Measurements from ENCODE around the gene MMP13.
"Not testable (repeated sequence)": the region's sequence is repeated elsewhere in the genome, so short reads cannot be mapped to it uniquely, and the experiment has no call there.

The MMP13 gene

GRCh38 chr11:102955624-102956023 is at the start of gene MMP13:
MMP13 (minus strand) TSS chr11:102955732; CDS start chr11:102955705, 27 bp downstream.
- DNase-seq: no peak

DNA sequence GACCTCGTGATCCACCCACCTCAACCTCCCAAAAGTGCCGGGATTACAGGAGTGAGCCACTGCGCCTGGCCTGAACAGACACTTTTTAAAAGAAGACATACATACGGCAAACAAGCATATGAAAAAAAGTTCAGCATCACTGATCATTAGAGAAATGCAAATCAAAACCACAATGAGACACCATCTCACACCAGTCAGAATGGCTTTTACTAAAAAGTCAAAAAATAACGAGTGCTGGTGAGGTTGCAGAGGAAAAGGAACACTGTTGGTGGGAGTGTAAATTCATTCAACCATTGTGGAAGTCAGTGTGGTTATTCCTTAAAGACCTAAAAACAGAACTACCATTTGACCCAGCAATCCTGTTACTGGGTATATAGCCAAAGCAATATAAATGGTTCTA is 48.7 kb upstream of the MMP13 start:
- DNase-seq: not testable (repeated sequence)

DNA sequence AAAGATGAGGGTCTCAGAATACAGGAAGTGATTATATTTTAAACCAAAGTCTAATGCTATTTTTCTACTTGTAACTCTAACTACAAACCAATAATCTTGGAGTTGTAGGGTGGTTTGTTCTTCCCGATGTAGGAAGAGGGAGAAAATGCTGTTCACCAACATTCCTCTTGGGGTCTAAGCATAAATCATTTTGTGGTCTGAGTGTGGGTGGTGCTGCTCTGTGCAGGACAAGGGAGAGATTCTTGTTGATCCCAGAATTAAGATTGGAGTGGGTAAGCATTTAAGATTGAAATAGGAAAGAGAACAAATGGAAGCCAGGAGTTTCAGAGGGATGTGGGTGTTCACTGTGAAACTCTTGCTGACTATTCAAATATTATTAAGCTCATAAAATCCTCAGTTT is 38.6 kb upstream of the MMP13 start:
- DNase-seq: no peak

- no peak for DNase-seq
Observed at GRCh38 chr11:102991776-102992175, 36.2 kb upstream of the MMP13 start.

GRCh38 chr11:102990145-102990544 is 34.6 kb upstream of the MMP13 start:
- no peak for DNase-seq

GRCh38 chr11:102989379-102990047 is 34.0 kb upstream of the MMP13 start:
- DNase-seq: no peak

- DNase-seq: no peak
Observed at GRCh38 chr11:102986815-102987214, 31.3 kb upstream of the MMP13 start.

DNA sequence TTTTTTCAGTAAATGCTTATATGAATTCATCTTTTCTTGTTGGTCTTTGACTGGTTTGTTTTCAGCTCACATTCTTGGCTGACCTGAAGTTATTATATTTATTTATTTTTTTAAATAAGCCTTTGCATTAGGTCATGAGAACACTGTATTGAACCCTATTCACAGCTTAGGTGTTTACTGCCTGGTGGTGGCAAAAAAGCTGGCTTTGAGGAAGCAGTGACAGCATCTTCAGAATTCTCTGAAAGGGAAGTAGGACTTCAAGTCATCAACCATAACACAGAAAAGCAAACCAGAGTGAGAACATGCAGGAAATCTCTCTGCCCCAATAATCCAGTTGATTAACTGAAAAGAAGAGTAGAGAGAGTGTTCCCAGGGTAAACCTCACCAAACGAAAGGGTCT is 30.3 kb upstream of the MMP13 start:
- DNase-seq: no peak

DNA sequence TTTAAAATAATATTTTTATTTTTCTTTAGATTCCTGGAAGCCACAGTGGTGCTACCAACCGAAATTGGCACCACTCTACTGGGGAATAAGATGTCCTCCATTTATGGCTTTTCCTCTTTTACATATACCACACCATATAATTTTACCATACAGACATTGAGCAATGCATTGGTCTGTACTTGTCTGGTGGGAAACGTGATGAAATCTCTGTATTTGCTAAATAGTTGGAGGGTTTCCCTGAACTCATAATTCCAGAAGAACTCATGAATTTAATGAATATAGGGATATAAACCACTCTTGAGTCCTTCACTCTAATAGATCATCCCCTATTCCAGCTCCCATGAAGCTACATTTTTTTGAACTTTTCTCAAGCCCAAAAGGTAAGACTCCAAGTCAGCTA is 28.0 kb upstream of the MMP13 start:
- DNase-seq: no peak

- no peak for DNase-seq
Observed at GRCh38 chr11:102981324-102981910, 25.9 kb upstream of the MMP13 start.

DNA sequence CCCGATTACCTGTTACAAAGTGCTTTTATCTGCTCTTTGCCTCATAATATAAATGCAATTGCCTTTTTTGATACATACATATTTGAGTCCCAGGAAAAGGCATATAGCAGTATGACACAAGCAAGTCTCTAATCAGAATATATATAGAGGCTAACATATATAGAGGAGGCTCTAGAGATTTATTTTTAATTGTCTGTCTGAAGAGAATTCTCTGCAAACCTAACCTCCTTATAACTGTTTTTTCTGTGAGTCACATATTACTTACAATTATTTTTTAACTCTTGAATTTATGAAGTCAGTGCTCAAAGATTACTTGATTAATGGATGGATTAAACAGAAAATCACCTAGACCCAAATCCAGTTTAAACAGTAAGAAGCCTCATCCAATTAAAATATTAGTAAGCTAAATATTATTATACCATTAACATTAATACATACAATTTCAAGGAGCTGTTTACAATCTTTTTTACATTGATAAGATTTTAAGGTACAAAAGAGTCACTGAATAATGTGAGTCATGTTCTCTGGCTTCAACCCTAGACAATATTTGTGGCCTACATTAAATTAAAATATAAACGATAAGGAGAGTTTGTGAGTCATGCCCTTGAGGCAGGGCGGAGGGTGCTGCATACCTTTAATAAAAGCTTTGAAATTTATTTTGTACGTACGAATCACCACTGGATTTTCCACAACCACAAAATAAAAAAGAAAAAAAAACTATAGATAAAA is 19.2 kb upstream of the MMP13 start:
- DNase-seq: no peak

- DNase-seq: not testable (repeated sequence)
Observed at GRCh38 chr11:102973698-102974097, 18.2 kb upstream of the MMP13 start.

DNA sequence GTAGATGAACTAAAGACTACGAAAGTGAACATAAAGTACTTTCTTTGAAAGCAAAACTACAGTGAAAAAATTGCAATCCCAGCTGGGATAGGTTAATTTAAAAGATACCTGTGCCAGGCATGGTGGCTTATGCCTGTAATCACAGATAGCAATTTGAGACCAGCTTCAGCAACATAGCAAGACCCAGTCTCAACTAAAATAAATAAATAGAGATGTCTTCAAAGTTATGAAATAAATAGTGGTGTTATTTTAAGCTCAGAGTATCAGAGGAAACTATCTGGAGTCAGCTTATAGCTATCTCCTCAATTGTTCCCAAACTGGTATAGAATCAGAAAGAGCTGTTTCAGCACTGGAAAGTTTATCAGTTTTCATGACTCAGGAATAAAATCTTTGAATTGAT is 17.3 kb upstream of the MMP13 start:
- no peak for DNase-seq

DNA sequence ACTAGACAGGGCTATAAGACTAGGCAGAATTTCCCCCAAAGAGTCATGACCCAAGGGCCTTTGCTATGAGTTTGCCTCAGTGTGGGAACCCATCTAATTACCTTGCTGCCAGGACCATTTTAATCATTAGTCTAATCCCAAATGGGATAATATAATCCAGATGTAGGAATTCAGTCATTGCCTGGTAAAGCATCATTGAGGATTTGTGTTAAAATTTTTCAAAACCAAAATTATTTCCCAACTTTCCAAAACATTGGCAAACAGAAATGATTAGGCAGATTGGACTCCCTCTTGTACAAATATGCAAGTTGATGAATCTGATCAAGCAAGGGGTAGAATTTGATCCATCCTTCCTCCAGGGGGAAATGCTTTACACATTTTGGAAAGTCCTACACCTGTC is 16.2 kb upstream of the MMP13 start:
- DNase-seq: no peak

DNA sequence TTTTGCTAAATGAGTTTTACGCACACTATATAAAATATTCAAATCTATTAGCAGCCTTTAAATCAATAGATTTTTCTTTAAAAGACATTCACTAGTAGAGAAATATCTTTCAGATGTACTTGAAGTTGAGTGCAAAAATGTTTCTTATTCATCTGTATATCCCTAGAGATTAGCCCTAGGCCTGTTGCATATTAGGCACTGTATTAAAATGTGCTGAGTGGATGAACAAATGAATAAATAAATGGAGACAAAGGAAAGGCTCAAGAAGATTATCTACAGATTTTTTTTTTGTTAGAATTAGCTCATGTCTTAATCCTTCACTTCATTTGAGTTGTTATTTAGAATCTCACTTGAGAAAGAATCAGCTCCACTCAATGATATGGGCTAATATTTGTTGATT is 12.0 kb upstream of the MMP13 start:
- DNase-seq: no peak

DNA sequence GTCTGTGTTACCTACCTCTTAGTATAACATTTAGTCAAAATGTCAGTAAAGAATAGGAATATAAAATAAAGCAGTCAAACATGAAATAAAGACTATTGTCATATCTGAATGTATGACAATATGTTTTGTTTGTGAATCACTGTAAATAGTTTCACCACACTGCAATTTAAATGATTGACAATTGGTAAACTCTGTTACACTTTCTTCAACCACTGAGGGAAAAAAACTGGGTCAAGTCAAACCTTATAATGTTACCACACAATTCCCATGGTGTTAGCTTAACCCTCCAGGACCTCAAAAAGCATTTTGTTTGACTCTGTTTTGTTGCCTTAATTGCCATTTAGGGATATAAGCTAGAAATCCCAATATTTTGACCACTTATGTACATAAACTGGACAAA is 10.5 kb upstream of the MMP13 start:
- DNase-seq: no peak

- DNase-seq: no peak
Observed at GRCh38 chr11:102964867-102965266, 9.3 kb upstream of the MMP13 start.

DNA sequence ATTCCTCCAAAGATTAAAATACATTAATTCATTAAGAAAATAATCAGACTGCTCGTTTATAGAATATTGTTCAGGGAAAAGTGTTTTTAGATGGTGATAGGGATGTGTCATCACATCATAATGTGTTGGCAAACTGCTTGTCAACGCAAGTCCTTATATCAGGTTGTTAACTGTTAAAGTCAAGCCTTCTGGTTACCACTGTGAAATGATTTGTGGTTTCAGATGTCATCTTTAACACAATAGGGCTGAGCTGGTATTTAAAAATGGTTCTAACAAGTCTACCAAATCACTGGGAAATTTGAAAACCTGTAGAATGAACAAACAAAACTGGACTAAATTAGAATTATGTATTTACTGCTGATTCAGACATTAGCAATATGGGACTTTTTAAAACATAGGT is 2.4 kb upstream of the MMP13 start:
- no peak for DNase-seq

DNA sequence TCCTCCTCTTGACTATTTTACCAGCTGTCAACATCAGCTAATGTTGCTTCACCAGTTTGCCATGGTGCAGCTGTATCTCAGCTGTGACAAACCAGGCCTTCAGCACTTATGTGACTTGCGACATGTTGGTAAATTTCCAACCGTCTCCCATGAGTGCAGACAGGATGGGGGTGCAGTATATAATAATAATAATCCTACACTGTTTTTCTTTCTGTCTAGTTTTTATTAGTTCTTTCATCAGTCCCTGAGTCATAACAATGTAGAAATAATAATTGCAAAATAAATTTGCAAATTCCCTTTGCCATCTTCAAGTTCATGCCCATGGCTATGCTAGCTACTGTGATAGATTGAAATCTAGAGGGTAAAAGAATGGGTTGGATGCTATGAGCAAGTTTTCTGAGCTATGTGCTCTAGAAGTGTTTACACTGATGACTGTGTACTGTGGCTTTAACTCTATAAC is 4.9 kb downstream of the MMP13 start:
- DNase-seq: no peak

GRCh38 chr11:102946237-102946636 is 9.3 kb downstream of the MMP13 start:
- DNase-seq: no peak

DNA sequence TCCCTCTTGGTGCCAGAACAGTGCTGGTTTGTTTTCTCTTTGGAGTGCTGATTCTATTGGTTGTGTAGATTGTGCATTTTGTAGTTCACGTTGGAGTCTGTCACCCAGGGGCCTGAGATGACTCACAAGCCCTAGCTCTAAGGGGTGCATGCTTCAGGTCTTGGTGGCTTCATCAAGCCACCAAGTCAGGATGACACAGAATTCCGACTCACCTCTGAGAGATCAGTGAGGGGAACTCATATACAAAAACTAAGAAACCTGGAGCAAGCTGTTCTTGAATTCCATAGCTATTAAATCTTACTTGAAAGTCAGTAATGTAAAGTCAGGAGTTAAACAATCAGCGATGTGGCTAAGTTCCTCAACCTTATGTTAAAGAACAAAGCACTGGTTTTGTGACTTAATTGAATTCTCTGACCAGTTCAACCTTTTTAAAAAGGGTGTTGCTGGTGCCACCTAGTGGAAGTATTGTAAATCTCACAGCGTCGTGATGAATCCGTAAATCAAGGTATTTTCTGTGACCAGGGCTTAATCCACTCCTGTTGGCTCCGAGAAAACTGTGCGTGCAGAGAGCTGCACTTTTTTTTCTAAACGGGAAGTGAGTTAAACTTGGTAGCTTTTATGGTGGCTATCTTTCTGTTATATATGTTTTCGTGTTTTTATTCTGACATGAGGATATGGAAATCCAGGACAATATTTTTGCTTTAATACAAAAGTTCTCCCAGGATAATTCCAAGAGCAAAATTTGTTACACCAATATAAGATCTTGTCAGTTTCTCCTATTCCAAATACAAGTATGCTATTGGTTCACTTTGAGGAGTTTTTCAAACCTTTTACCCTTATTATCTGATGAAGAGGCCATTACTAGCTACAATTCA is 14.6 kb downstream of the MMP13 start:
- no peak for DNase-seq

GRCh38 chr11:102936864-102937509 is 18.5 kb downstream of the MMP13 start:
- DNase-seq: no peak

DNA sequence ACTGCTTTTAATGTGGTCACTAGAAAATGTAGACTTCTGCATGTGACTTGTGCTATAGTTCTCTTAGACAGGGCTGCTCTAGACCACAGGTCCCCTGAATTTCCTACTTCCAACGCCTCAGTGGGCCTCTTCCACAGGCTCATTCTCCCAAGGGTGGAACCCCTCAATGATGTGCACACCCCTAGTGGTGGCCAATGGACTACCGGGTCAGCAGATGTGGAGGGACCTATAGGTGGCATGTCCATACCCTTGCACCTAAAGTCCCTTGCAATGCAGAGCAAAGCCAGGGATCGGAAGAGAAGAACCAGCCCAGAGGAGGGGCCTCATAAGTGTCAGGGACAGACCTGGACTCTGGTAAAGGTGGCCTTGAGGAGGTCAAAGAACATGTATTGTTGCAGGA is 20.0 kb downstream of the MMP13 start:
- no peak for DNase-seq

All from SIG-M5 (cell line).